SJSA1 (cell line): Measurements from ENCODE around the gene HOXA2. TPM values are rescaled to one million over a fixed set of nuclear protein-coding genes. Genes with fewer than 3 reads are reported as not detected.

Experiments
- DNase-seq, 2 experiments: peaks; one replicate each; pipeline ENCODE4 v3.0.0-alpha.2; 2015 to 2020; ENCODE audit warnings: low spot score in 2 of 2, low read depth in 1 of 2
- H3K27ac ChIP-seq: fragments of 250-450 bp; sonication (Bioruptor Pico); 2 replicates; pipeline ENCODE4 v1.5.1; 2020; ENCODE audit warnings: mild to moderate bottlenecking, moderate library complexity
- H3K27me3 ChIP-seq: fragments of 250-450 bp; sonication (Bioruptor Pico); replicated peaks from 2 replicates; pipeline ENCODE4 v1.5.1; 2020; ENCODE audit warnings: mild to moderate bottlenecking, moderate library complexity
- H3K36me3 ChIP-seq: fragments of 250-450 bp; sonication (Bioruptor Pico); 2 replicates; pipeline ENCODE4 v1.5.1; 2020; ENCODE audit warnings: mild to moderate bottlenecking
- H3K4me1 ChIP-seq: fragments of 250-450 bp; sonication (Bioruptor Pico); replicated peaks from 2 replicates; pipeline ENCODE4 v1.6.1; 2021; ENCODE audit warnings: mild to moderate bottlenecking
- H3K4me3 ChIP-seq: fragments of 250-450 bp; sonication (Bioruptor Pico); 2 replicates; pipeline ENCODE4 v1.5.1; 2020; ENCODE audit warnings: mild to moderate bottlenecking
- H3K9me3 ChIP-seq: fragments of 250-450 bp; sonication (Bioruptor Pico); replicated peaks from 2 replicates; pipeline ENCODE4 v1.5.1; 2020; ENCODE audit warnings: mild to moderate bottlenecking
- total RNA-seq: library from RNA; depleted of rRNA; stranded (reverse); fragments of >200 nt; shearing (Covaris generic); gene quantifications from 2 replicates; pipeline ENCODE4 v1.2.3, GENCODE V29; 2014

The HOXA2 gene
- total RNA-seq, 1 experiment from 2014 or later, result 0.47 TPM

DNA sequence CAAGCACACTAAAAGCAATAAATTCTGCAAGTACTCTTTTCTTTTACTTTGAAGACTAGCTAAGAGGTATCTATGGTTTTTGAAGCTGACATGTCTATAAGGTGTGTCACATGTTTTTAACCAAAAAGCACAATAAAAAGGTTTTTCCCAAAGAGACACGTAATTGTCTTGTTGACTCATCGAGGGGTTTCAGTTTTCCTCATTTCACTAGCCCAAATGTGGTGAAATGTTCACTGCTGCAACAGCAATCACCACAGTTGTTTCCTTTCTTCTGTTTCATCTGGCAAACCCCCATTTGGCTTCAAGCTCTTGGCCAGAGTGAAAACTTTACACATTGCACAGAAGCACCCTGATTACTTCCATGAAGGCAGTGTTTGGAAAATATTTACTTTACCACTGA lies 31.9 kb upstream of the HOXA2 start:
- Histone ChIP-seq H3K4me1 (peaks cover 60% of the 10 kb centered on the region), H3K36me3 (0 out of 2 replicates have a peak, but pooled peaks cover 3% of the 10 kb centered on the region), H3K27me3 (no peaks in the 10 kb centered on the region), H3K4me3 (no peak overlapping the region), H3K9me3 (no peaks in the 10 kb centered on the region), H3K27ac (0 out of 2 replicates have a peak overlapping the region, but pooled peaks have one; percentile 12)
- peak in 1 of 2 experiments; percentile 41 for DNase-seq

DNA sequence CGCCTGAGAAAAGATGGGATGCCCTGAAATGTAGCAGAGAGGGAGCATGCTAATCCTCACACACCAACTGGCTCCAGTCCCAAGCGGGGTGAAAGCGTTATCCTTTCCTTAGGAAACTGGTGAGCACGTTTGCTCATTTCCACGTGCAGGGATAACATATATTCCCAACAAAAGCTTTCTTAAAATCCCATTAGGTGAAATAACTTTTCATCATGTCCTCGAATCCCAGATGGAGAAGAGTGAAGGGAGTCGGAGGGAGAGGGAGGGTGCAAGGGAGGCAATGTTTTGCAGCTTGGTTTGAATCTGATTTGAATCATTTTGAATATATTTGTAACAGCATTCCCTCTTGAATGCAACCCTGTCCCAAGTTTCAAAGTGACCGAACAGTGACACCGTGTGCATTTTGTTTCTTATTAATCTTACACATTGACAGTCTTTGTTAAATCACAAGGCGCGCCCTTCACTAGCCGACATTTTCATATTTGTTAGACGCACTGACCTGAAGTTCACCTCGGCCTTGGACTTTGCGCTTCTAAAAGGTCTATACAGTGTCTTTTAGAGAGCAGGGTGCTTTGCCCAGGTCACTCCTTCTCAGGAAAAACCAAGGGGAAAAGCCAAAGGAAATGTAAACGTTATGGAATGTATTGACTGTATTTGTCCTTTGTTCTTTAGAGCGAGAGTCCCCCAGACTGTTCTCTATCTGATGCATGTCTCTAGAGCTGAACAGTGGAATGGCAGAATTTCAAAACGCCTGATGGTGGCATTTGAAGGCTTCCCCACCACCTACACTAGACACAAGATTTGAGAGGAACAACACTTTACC lies 31.1 kb upstream of the HOXA2 start:
- DNase-seq, result peak in 1 of 2 experiments; percentile 28
- Histone ChIP-seq H3K27me3 (no peaks in the 10 kb centered on the region), H3K27ac (no peak overlapping the region), H3K36me3 (0 out of 2 replicates have a peak, but pooled peaks cover 5% of the 10 kb centered on the region), H3K4me3 (no peak overlapping the region), H3K4me1 (peaks cover 57% of the 10 kb centered on the region), H3K9me3 (no peaks in the 10 kb centered on the region)

DNA sequence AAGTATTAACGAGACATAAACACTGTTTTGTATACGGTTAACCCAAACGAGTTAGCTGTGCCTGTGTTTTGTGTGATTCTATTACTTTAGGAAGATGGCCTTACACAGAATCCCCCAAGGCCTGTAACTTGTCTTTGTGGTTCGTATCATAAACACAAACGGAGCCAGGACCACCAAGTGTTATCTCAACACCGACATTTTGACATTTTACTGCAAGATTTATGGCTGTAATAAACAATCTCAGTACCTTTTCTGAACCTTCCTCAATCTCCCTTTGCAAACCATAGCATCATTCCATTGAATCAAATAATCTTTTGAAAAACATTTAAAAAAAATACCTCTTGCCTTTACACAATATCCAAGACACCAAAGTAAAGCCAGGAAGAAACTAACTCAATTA lies 30.5 kb upstream of the HOXA2 start:
- Histone ChIP-seq H3K4me3 (no peak overlapping the region), H3K36me3 (0 out of 2 replicates have a peak, but pooled peaks cover 11% of the 10 kb centered on the region), H3K4me1 (peaks cover 57% of the 10 kb centered on the region), H3K9me3 (no peaks in the 10 kb centered on the region), H3K27me3 (no peaks in the 10 kb centered on the region), H3K27ac (no peak overlapping the region)
- DNase-seq, result peak in 1 of 2 experiments; percentile 12

DNA sequence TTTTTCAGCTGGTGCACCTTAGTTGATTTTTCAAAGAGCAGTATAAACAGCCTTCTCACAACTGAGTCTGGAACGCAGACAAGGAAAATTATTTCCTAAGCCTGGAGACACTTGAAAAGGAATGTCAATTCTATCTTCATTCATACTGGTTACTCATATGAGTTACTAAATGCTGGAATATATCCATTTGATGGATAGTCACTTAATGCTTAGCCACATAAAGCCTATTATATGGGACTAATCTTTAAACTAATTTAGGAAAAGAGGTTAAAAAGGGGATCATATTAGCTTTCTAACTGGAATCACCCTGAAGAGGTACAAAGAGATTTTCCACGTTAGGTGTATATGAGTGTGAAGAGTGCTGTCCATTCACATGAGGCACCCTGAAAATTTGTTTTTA lies 29.7 kb upstream of the HOXA2 start:
- no peak for DNase-seq
- H3K9me3 ChIP-seq, result no peaks in the 10 kb centered on the region
- no peaks in the 10 kb centered on the region for H3K27me3 ChIP-seq
- H3K4me3 ChIP-seq, result no peak overlapping the region
- H3K4me1 ChIP-seq, result peaks cover 57% of the 10 kb centered on the region
- 0 out of 2 replicates have a peak, but pooled peaks cover 12% of the 10 kb centered on the region for H3K36me3 ChIP-seq
- H3K27ac ChIP-seq, result no peak overlapping the region

DNA sequence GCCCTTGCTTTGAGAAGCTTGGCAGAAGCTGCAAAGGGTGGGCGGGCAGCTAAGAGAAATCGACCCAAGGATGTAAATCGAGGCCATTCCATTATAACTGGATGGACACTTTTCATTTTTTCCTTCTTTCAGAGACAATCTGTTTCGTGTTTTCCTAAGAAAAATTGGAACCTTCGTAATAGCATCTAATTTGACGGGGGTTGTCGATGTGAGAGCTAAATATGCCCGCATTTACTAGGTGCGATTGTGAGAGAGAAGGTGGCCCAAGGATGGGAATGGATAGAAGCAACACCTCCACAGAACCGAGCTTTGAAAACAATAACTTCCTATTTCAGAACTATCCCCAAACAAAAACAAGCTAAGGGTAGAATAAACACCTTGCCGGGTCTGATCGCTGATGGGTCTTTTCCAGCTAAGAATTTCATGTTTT lies 28.9 kb upstream of the HOXA2 start:
- H3K4me3 ChIP-seq, result peak overlapping the region; percentile 89
- H3K4me1 ChIP-seq, result peaks cover 53% of the 10 kb centered on the region
- H3K27ac ChIP-seq, result peak overlapping the region; percentile 76
- 0 out of 2 replicates have a peak, but pooled peaks cover 12% of the 10 kb centered on the region for H3K36me3 ChIP-seq
- DNase-seq, result no peak
- H3K27me3 ChIP-seq, result no peaks in the 10 kb centered on the region
- no peaks in the 10 kb centered on the region for H3K9me3 ChIP-seq

DNA sequence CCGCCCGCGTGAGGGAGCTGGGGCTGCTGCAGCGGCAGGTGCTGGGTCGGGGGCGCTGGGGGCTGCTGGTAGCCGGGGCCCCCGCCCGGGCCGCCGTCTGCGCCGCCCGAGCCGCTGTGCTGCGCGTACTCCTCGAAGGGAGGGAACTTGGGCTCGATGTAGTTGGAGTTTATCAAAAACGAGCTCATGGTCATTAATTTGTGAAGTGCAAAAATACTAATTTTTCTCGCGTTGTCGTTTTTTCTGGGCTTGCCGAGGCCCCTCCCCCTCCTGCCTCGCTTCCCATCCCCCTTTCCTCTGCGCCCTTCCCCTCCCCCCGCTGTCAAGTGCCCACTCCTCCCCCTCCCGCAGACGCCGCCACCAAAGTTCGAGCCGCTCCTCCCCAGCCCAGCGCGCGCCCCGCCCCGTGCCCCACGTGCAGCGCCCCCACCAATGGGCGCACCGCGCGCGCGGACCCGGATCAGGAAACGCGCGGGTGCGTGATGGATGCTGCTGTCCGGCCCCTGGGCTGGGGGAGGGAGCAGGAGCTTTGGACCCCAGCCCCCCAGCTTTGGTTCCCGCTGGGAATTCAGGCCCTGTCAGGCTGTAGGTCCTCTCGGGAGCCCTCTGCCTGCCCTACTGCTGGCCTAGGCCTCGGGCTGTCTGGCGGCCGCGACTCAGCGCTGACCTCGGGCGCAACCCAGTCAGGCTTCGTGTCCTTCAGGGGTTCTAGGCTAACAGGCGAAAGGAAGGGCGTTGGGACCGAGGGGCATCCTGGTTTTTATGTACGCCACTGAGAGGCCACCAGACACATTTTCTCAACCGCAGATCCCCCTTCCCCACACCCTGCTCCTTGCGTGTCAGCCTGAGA lies 28.3 kb upstream of the HOXA2 start, which contains the start of gene HOXA4:
TSS of gene HOXA4 (minus strand) at position 218 of the 850 bp plus-strand sequence. CDS start at position 194, 24 bp downstream.
- Histone ChIP-seq H3K4me3 (peak within 1 kb of the TSS; percentile 89), H3K27me3 (no peaks in the 10 kb centered on the region), H3K9me3 (no peaks in the 10 kb centered on the region), H3K36me3 (0 out of 2 replicates have a peak, but pooled peaks cover 12% of the 10 kb centered on the region), H3K27ac (peak within 1 kb of the TSS; percentile 76), H3K4me1 (peaks cover 47% of the 10 kb centered on the region)
- peak; percentile 77 to 95 for DNase-seq

DNA sequence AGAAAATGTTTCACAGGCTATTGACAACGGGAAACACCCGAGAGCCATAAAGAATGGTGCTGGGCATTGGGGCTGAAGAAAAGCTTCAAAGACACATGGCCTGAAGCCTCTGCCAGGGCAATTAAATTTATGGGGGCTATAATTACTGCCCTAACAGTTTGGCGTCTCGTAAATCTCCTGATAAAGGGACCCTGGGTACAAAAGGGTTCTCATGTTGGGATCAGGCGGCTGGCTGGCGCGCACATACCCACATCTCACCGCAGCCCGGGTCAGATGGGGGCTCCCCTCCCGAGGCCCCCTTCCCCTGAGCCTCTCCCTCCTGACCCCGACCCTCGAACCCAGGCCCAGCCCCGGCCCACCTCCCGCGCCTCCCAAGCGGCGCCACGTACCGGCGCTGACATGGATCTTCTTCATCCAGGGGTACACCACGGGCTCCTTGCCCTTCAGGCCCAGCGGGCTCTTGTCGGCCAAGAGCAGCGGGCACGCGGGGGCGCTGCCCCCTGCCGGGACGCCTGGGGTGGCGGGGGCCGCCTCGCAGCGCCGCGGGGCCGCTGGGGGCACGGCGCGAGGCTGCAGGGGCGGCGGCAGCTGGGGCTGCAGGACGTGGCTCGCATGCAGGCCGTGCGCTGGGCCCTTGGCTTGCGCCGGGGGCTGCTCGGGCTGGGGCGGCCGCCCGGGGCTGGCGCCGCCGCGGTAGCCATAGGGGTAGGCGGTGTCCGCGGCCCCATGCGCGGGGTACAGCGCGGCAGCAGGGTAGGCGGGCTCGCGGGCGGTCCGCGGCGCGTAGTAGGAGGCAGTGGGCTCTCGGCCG lies 27.5 kb upstream of the HOXA2 start:
- H3K4me3 ChIP-seq, result peak overlapping the region; percentile 89
- H3K9me3 ChIP-seq, result no peaks in the 10 kb centered on the region
- H3K27ac ChIP-seq, result peak overlapping the region; percentile 56
- H3K36me3 ChIP-seq, result 0 out of 2 replicates have a peak, but pooled peaks cover 12% of the 10 kb centered on the region
- no peaks in the 10 kb centered on the region for H3K27me3 ChIP-seq
- peak in 1 of 2 experiments; percentile 61 for DNase-seq
- H3K4me1 ChIP-seq, result peaks cover 39% of the 10 kb centered on the region

DNA sequence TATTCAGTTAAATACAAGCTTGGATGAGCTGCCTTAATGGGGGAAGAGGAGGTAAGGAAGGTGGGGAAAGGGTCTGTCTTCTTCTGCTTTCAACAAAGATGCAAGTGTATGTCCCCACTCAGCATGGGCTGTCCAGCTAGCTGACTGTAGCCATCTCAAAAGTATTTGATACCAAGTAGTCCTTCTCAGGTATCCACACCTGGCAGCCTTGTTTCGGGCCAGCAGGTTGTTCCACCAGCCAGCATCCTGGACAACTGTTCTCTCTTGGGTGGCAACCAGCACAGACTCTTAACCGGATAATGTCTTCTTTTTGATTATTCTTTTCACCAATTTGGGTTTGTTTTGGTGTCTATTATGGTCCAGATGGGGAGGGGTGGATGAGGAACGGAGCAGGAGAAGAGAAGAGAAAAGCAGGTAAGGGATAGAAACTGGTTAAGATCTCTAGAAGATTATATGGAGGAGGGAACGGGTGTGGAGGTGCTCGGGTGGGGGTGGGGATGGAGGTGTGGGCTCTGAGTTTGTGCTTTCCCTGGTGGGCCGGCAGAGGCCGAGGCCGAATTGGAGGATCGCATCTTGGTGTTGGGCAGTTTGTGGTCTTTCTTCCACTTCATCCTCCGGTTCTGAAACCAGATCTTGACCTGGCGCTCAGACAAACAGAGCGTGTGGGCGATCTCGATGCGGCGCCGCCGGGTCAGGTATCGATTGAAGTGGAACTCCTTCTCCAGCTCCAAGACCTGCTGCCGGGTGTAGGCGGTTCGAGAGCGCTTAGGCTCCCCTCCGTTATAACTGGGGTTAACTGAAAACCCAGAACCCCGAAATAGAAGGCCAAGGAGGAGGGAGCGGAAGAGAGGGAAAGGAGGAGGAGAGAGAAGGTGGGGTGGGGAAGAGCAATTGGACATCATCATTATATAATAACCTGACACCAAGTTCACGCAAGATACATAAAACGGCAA lies 26.6 kb upstream of the HOXA2 start:
- Histone ChIP-seq H3K9me3 (no peaks in the 10 kb centered on the region), H3K4me1 (peaks cover 30% of the 10 kb centered on the region), H3K36me3 (0 out of 2 replicates have a peak, but pooled peaks cover 12% of the 10 kb centered on the region), H3K27ac (no peak overlapping the region), H3K4me3 (peak overlapping the region; percentile 89; the same call in 1 of the 2 replicates), H3K27me3 (no peaks in the 10 kb centered on the region)
- peak in 1 of 2 experiments; percentile 31 for DNase-seq

DNA sequence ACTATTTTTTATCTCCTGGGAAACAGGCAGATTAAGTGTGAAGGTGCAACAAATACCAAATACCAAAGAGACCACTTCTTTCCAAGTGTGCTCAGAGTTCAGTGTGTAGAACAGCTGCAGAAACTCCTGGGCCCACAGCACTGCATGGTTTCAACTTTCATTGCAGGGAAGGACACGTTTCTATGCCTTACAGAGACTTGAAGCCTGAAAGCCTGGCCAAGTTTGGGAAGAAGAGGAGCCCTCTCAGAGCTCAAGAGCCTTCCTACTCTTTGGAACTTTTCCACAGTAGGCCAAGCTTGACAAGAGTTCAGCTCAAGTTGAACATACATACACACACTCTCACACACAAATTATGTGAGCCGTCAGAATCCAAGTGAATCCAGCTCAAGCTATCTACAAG lies 25.6 kb upstream of the HOXA2 start:
- Histone ChIP-seq H3K9me3 (no peaks in the 10 kb centered on the region), H3K36me3 (0 out of 2 replicates have a peak, but pooled peaks cover 12% of the 10 kb centered on the region), H3K27me3 (no peaks in the 10 kb centered on the region), H3K27ac (no peak overlapping the region), H3K4me1 (peaks cover 20% of the 10 kb centered on the region), H3K4me3 (no peak overlapping the region)
- DNase-seq, result peak in 1 of 2 experiments; percentile 12

DNA sequence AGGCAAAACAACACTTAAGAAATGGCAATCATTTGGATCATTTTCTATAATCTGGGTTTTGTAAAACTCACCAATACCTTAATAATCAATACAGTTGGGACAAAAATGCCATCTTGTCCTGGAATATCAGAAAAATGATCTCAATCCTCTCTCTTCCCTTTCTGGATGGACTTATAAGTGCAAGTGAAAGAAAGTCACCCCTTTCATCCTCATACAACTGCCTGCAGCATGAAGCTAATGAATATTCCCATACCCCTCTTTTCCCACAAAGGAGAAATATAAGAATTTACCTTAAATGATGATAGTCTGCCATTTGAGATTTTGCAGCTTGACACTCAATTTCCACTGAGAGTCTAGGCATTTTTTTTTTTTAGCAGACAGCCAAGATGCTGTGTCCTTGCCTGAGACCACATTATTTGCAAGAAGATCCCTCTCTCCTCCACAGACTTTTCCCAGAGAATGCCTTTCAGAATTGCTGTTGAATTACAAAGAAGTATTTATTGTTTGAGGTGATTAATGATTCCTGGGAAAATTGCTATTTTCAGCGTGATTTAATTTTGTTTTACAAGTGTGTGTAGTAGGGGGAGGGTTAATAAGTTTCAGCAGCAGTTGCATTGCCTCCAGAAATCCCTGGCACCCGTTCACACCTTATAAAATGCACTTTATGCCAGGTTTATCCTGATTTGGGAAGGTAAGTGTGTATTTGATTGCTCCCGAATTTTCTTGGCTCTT lies 24.3 kb upstream of the HOXA2 start:
- 0 out of 2 replicates have a peak, but pooled peaks cover 12% of the 10 kb centered on the region for H3K36me3 ChIP-seq
- H3K4me1 ChIP-seq, result peaks cover 18% of the 10 kb centered on the region
- H3K9me3 ChIP-seq, result no peaks in the 10 kb centered on the region
- H3K27ac ChIP-seq, result no peak overlapping the region
- DNase-seq, result no peak
- no peaks in the 10 kb centered on the region for H3K27me3 ChIP-seq
- H3K4me3 ChIP-seq, result no peak overlapping the region

DNA sequence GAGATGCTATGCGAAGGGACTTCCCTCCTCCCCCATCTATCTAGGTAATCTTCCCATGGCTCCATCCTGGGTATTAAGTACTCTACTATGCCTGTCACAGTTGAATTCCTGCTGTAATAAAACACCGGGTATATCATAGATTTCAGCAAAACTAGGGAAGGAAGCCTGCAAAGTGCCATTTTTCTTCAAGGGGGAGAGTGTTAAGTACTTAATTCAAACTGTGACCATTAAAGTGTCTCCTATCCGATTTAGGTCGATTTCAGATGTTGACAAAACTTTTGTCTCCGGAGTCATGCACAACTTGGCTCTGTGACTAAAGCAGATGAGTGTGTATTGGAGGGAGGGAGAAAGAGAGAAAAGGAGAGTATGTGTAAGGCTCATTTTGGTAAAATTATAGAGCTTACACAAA lies 23.5 kb upstream of the HOXA2 start:
- DNase-seq, result peak in 1 of 2 experiments; percentile 6
- Histone ChIP-seq H3K27me3 (no peaks in the 10 kb centered on the region), H3K36me3 (peaks cover 12% of the 10 kb centered on the region; the same call in 1 of the 2 replicates), H3K9me3 (no peaks in the 10 kb centered on the region), H3K4me3 (no peak overlapping the region), H3K4me1 (peaks cover 18% of the 10 kb centered on the region), H3K27ac (no peak overlapping the region)
